HG03432 (cell line): ENCODE results near the gene FAM83G.

Experiments
- ATAC-seq: cut with Tn5 transposase; IDR thresholded peaks from one replicate; pipeline ENCODE4 v1.9.1; 2021; ENCODE audit warnings: mild to moderate bottlenecking, moderate library complexity; ENCODE audit not compliant: unreplicated experiment

Gene FAM83G

GRCh38 chr17:18993905-18994526 lies 10.5 kb downstream of the FAM83G start:
- ATAC-seq = no peak

GRCh38 chr17:18992454-18993130 lies 12.0 kb downstream of the FAM83G start:
- ATAC-seq = no peak

GRCh38 chr17:18991531-18992315 lies 12.8 kb downstream of the FAM83G start:
- ATAC-seq = no peak

- no peak for ATAC-seq
These were observed 14.2 kb downstream of the FAM83G start for GRCh38 chr17:18990331-18990730.

- ATAC-seq = no peak
These were observed 15.9 kb downstream of the FAM83G start for GRCh38 chr17:18988546-18989173.

- ATAC-seq = no peak
These were observed 16.6 kb downstream of the FAM83G start for GRCh38 chr17:18987862-18988545.

- no peak for ATAC-seq
These were observed 17.3 kb downstream of the FAM83G start for GRCh38 chr17:18987230-18987610.

- ATAC-seq = no peak
These were observed 17.9 kb downstream of the FAM83G start for GRCh38 chr17:18986541-18987229.

GRCh38 chr17:18985475-18985874 lies 19.1 kb downstream of the FAM83G start:
- no peak for ATAC-seq

GRCh38 chr17:18984273-18985114 lies 20.1 kb downstream of the FAM83G start:
- no peak for ATAC-seq

- ATAC-seq = no peak
These were observed 22.7 kb downstream of the FAM83G start for GRCh38 chr17:18981642-18982424.

GRCh38 chr17:18981335-18981641 lies 23.3 kb downstream of the FAM83G start:
- no peak for ATAC-seq

GRCh38 chr17:18980682-18981334 lies 23.8 kb downstream of the FAM83G start:
- no peak for ATAC-seq

GRCh38 chr17:18978655-18979054 lies 25.9 kb downstream of the FAM83G start:
- no peak for ATAC-seq

- no peak for ATAC-seq
These were observed 26.5 kb downstream of the FAM83G start for GRCh38 chr17:18978050-18978449.

- no peak for ATAC-seq
These were observed 26.9 kb downstream of the FAM83G start for GRCh38 chr17:18977646-18978045.

GRCh38 chr17:18977021-18977420 lies 27.5 kb downstream of the FAM83G start:
- ATAC-seq = no peak

GRCh38 chr17:18976201-18976600 lies 28.4 kb downstream of the FAM83G start:
- no peak for ATAC-seq
